ENCODE data around the gene PCDHA1. TPM values are rescaled to one million over a fixed set of nuclear protein-coding genes. Genes with fewer than 3 reads are reported as not detected.

Gene PCDHA1
- total and polyA plus RNA-seq, 2 of the 13 experiments (the other 11 are each of a cell fraction or from before 2014, with no cell fraction given) = not detected

GRCh38 chr5:141007791-141008190, 221.9 kb downstream of the PCDHA1 start (continued):
- no peak for TF ChIP-seq MTERF4 (CRISPR knock-in tag; IDR thresholded peaks at IDR 0.05)
- TF ChIP-seq AGO2 (optimal IDR thresholded peaks at IDR 0.05; ENCODE audit: low read depth, low read length) = no peak
- no peak for TF ChIP-seq ZNF30 (CRISPR knock-in tag; IDR thresholded peaks at IDR 0.05)
- TF ChIP-seq ZBTB4 (CRISPR knock-in tag; IDR thresholded peaks at IDR 0.05; ENCODE audit: borderline replicate concordance) = no peak
- TF ChIP-seq BCL3 (CRISPR knock-in tag; IDR thresholded peaks at IDR 0.05) = no peak
- TF ChIP-seq ATF2 (CRISPR knock-in tag; IDR thresholded peaks at IDR 0.05) = no peak
- no peak for TF ChIP-seq NFE2L2 (IDR thresholded peaks at IDR 0.05; ENCODE audit: low read length)
- no peak for TF ChIP-seq POLR2A (IDR thresholded peaks at IDR 0.05; ENCODE audit: insufficient read depth in 1 of 2, low read depth in 2 of 2, low read length in 2 of 2)
- no peak for TF ChIP-seq MAFF (IDR thresholded peaks at IDR 0.05; ENCODE audit: low read depth, low read length)
- no peak for TF ChIP-seq ZNF703 (CRISPR knock-in tag; IDR thresholded peaks at IDR 0.05; ENCODE audit: borderline replicate concordance)
